Right lobe of liver (tissue), 4 donors: ENCODE measurements around the gene SMIM23.

Experiments used
- CTCF ChIP-seq, 4 donors: fragments of 200-600 bp in 3 of 4; fragments of 450-650 bp in 1 of 4; IDR thresholded peaks; one replicate each; pipeline versions ENCODE4 v1.5.1 to v1.8.0; 2016 to 2022; ENCODE audit warnings: antibody characterized with exemption in 4 of 4, mild to moderate bottlenecking in 2 of 4
- POLR2A ChIP-seq: fragments of 450-650 bp; IDR thresholded peaks from one replicate; pipeline ENCODE4 v1.6.1; 2017; ENCODE audit warnings: antibody characterized with exemption, mild to moderate bottlenecking
- donor health status: DM: no; HTN: no; CAD: no.
- donor health status: DM: no; HTN: no; CAD: no.
- donor health status: DM: no; HTN: yes; CAD: no.

DNA sequence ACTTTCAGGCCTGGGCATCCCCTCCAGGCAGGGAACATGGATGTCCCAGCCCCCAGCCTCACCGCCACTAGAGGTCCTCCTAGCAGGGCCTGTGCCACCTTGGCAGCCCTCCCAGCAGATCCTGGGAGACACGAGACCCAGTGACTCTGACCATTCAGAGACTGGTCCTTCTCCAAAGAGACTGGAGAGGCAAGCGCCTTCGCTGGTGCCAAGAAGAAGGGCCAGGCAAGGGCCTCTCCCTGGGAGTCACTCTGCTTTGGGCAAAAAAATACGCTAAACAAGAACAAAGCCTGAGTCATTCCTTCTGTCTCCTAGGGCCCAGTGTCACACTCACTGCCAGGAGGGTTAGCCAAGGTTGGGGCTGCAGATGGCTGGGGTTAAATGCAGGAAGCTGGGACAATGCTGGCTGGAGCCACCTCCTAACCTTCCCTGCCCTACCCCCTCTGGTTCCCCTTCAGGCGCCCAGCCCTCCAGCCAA is 35.3 kb upstream of the SMIM23 start:
- TF ChIP-seq POLR2A (no peak), CTCF (IDR thresholded peaks at IDR 0.05) (peak in 1 of 4 donors; percentile 31)
